ENCODE measurements around the gene SERINC1. TPM values are rescaled to one million over a fixed set of nuclear protein-coding genes. Genes with fewer than 3 reads are reported as not detected.

Gene SERINC1
- total RNA-seq, 2 donors from 2014 or later: 83.1 to 136 TPM

GRCh38 chr6:122422614-122423267 lies 48.9 kb downstream of the SERINC1 start:
- H3K27me3 ChIP-seq: no peaks in the 10 kb centered on the region
- DNase-seq: no peak
- no peak overlapping the region for H3K27ac ChIP-seq
- intact Hi-C loops (cut with DNase I): no loop called here
- TF ChIP-seq, protein P1, sequence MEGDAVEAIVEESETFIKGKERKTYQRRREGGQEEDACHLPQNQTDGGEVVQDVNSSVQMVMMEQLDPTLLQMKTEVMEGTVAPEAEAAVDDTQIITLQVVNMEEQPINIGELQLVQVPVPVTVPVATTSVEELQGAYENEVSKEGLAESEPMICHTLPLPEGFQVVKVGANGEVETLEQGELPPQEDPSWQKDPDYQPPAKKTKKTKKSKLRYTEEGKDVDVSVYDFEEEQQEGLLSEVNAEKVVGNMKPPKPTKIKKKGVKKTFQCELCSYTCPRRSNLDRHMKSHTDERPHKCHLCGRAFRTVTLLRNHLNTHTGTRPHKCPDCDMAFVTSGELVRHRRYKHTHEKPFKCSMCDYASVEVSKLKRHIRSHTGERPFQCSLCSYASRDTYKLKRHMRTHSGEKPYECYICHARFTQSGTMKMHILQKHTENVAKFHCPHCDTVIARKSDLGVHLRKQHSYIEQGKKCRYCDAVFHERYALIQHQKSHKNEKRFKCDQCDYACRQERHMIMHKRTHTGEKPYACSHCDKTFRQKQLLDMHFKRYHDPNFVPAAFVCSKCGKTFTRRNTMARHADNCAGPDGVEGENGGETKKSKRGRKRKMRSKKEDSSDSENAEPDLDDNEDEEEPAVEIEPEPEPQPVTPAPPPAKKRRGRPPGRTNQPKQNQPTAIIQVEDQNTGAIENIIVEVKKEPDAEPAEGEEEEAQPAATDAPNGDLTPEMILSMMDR (IDR thresholded peaks at IDR 0.05): no peak
- H3K4me3 ChIP-seq: no peak overlapping the region
- no peaks in the 10 kb centered on the region for H3K36me3 ChIP-seq
- H3K4me1 ChIP-seq: no peaks in the 10 kb centered on the region
- H3K9me3 ChIP-seq: no peaks in the 10 kb centered on the region
- H3K9ac ChIP-seq (ENCODE audit: low read depth in 2 of 2, low read length in 2 of 2): no peak overlapping the region

GRCh38 chr6:122422003-122422402 lies 49.6 kb downstream of the SERINC1 start:
- no peak for DNase-seq
- H3K36me3 ChIP-seq: no peaks in the 10 kb centered on the region
- H3K27me3 ChIP-seq: no peaks in the 10 kb centered on the region
- TF ChIP-seq, protein P1 (IDR thresholded peaks at IDR 0.05): no peak
- no peaks in the 10 kb centered on the region for H3K9me3 ChIP-seq
- no peaks in the 10 kb centered on the region for H3K4me1 ChIP-seq
- intact Hi-C loops (cut with DNase I): no loop called here
- H3K27ac ChIP-seq: no peak overlapping the region
- no peak overlapping the region for H3K9ac ChIP-seq (ENCODE audit: low read depth in 2 of 2, low read length in 2 of 2)
- H3K4me3 ChIP-seq: no peak overlapping the region

- no peak for DNase-seq
- Histone ChIP-seq H3K27me3 (no peaks in the 10 kb centered on the region), H3K9me3 (no peaks in the 10 kb centered on the region), H3K4me1 (no peaks in the 10 kb centered on the region), H3K36me3 (no peaks in the 10 kb centered on the region), H3K4me3 (no peak overlapping the region), H3K9ac (ENCODE audit: low read depth in 2 of 2, low read length in 2 of 2) (no peak overlapping the region), H3K27ac (no peak overlapping the region)
- intact Hi-C loops (cut with DNase I): no loop called here
- TF ChIP-seq, protein P1 (IDR thresholded peaks at IDR 0.05): no peak
Measured at GRCh38 chr6:122416825-122417224, 54.8 kb downstream of the SERINC1 start.

- intact Hi-C loops (cut with DNase I): no loop called here
- TF ChIP-seq, protein P1 (IDR thresholded peaks at IDR 0.05): no peak
- Histone ChIP-seq H3K27me3 (no peaks in the 10 kb centered on the region), H3K9ac (ENCODE audit: low read depth in 2 of 2, low read length in 2 of 2) (no peak overlapping the region), H3K27ac (no peak overlapping the region), H3K36me3 (no peaks in the 10 kb centered on the region), H3K9me3 (no peaks in the 10 kb centered on the region), H3K4me3 (no peak overlapping the region), H3K4me1 (no peaks in the 10 kb centered on the region)
- no peak for DNase-seq
Measured at GRCh38 chr6:122412001-122412400, 59.6 kb downstream of the SERINC1 start.

GRCh38 chr6:122408702-122409458 lies 62.7 kb downstream of the SERINC1 start:
- H3K27ac ChIP-seq: no peak overlapping the region
- TF ChIP-seq, protein P1 (IDR thresholded peaks at IDR 0.05): no peak
- no peak for DNase-seq
- H3K27me3 ChIP-seq: no peaks in the 10 kb centered on the region
- no peak overlapping the region for H3K9ac ChIP-seq (ENCODE audit: low read depth in 2 of 2, low read length in 2 of 2)
- no peaks in the 10 kb centered on the region for H3K9me3 ChIP-seq
- intact Hi-C loops (cut with DNase I): no loop called here
- no peak overlapping the region for H3K4me3 ChIP-seq
- no peaks in the 10 kb centered on the region for H3K4me1 ChIP-seq
- no peaks in the 10 kb centered on the region for H3K36me3 ChIP-seq

Measured in colonic mucosa (tissue), 4 donors.